Ishikawa (cell line): ENCODE data around the gene TNRC6C.

Source experiments
- CEBPB ChIP-seq: IDR thresholded peaks from 2 replicates; pipeline ENCODE4 v1.6.1; 2012
- CREB1 ChIP-seq: IDR thresholded peaks from 2 replicates; pipeline ENCODE4 v1.6.1; 2012; ENCODE audit warnings: low read depth
- EGR1 ChIP-seq: IDR thresholded peaks from 2 replicates; pipeline ENCODE4 v1.6.1; 2012
- FOXM1 ChIP-seq: IDR thresholded peaks from 2 replicates; pipeline ENCODE4 v1.6.1; 2012; ENCODE audit warnings: low read depth, borderline replicate concordance
- MAX ChIP-seq: IDR thresholded peaks from 2 replicates; pipeline ENCODE4 v1.6.1; 2012
- NFIC ChIP-seq: IDR thresholded peaks from 2 replicates; pipeline ENCODE4 v1.6.1; 2012
- RAD21 ChIP-seq: IDR thresholded peaks from 2 replicates; pipeline ENCODE4 v1.6.1; 2012; ENCODE audit warnings: low read depth
- REST ChIP-seq: IDR thresholded peaks from 2 replicates; pipeline ENCODE4 v1.6.1; 2012; ENCODE audit warnings: low read depth, mild to moderate bottlenecking
- TAF1 ChIP-seq: IDR thresholded peaks from 2 replicates; pipeline ENCODE4 v1.6.1; 2012; ENCODE audit warnings: low read depth, mild to moderate bottlenecking
- TCF12 ChIP-seq: IDR thresholded peaks from 2 replicates; pipeline ENCODE4 v1.6.1; 2012; ENCODE audit warnings: low read depth
- TEAD4 ChIP-seq: IDR thresholded peaks from 2 replicates; pipeline ENCODE4 v1.6.1; 2012
- YY1 ChIP-seq: IDR thresholded peaks from 2 replicates; pipeline ENCODE4 v1.6.1; 2012; ENCODE audit warnings: low read depth
- ZBTB7A ChIP-seq: IDR thresholded peaks from 2 replicates; pipeline ENCODE4 v1.6.1; 2012; ENCODE audit warnings: low read depth
- TF ChIP-seq, protein P1 (sequence below): IDR thresholded peaks from 2 replicates; pipeline ENCODE4 v1.6.1; 2012

The TNRC6C gene

GRCh38 chr17:78147315-78147998, 189.0 kb downstream of the TNRC6C start:
- TF ChIP-seq MAX (no peak), REST (no peak), CEBPB (no peak)

GRCh38 chr17:78148286-78149016, 189.9 kb downstream of the TNRC6C start:
- TF ChIP-seq YY1: no peak
- TF ChIP-seq TCF12: no peak
- no peak for TF ChIP-seq CEBPB
- TF ChIP-seq, protein P1, sequence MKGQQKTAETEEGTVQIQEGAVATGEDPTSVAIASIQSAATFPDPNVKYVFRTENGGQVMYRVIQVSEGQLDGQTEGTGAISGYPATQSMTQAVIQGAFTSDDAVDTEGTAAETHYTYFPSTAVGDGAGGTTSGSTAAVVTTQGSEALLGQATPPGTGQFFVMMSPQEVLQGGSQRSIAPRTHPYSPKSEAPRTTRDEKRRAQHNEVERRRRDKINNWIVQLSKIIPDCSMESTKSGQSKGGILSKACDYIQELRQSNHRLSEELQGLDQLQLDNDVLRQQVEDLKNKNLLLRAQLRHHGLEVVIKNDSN: no peak
- TF ChIP-seq TEAD4: no peak
- no peak for TF ChIP-seq NFIC
- no peak for TF ChIP-seq MAX

GRCh38 chr17:78151514-78152008, 193.1 kb downstream of the TNRC6C start:
- no peak for TF ChIP-seq TEAD4
- TF ChIP-seq TAF1: no peak
- TF ChIP-seq, protein P1: no peak
- no peak for TF ChIP-seq NFIC
- no peak for TF ChIP-seq TCF12
- TF ChIP-seq MAX: no peak
- no peak for TF ChIP-seq EGR1
- TF ChIP-seq ZBTB7A: no peak
- TF ChIP-seq FOXM1: no peak
- no peak for TF ChIP-seq REST
- TF ChIP-seq CEBPB: no peak
- no peak for TF ChIP-seq RAD21
- no peak for TF ChIP-seq YY1
- TF ChIP-seq CREB1: no peak

GRCh38 chr17:78154903-78155811, 196.7 kb downstream of the TNRC6C start:
- TF ChIP-seq ZBTB7A (no peak), TAF1 (no peak), REST (no peak), TCF12 (no peak), RAD21 (no peak), NFIC (no peak), EGR1 (no peak), TEAD4 (no peak), CEBPB (no peak), FOXM1 (no peak), CREB1 (no peak)
